ENCODE measurements around the gene PHOSPHO1.

DNA sequence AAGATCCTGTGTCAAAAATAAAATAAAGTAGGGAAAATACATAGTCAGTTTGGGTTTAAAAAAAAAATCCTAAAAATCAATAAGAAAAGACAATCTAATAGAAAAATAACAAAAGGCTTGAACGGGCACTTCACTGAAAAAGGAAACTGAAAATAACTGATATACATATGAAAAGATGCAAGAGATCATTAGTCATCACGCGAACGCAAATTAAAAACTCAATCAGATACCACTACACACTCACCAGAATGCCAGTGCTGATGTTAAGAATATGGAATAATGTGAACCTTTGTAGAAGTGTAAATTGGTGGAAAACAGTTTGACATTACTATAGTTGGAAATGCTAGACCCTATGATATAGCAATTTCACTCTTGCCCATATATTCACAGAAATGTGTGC is 34.8 kb downstream of the PHOSPHO1 start:
- TF ChIP-seq GATA2 (IDR thresholded peaks at IDR 0.05; ENCODE audit: low read depth, low read length) (no peak), GATA3 (IDR thresholded peaks at IDR 0.05; ENCODE audit: low read depth, low read length) (no peak)

Data from SH-SY5Y (cell line).